A549 (cell line): ENCODE results near the gene PTPN22. TPM values are rescaled to one million over a fixed set of nuclear protein-coding genes. Genes with fewer than 3 reads are reported as not detected.

Experiments
- ATAC-seq, 2 experiments: fragments of 200-7000 bp in 1 of 2; fragments of >200 bp in 1 of 2; cut with Nextera tagmentation in 1 of 2; cut with Tn5 transposase in 1 of 2; 3 replicates each; pipeline versions ENCODE4 v1.8.0 to v1.9.1; 2018 to 2020; ENCODE audit warnings: mild to moderate bottlenecking in 1 of 2, moderate library complexity in 1 of 2
- CTCF ChIA-PET: fragments of 300-600 bp; sonication (Branson Sonifier 250); formaldehyde crosslinking; extraction: SDS; loops from one replicate; lab custom pipeline; 2021; ENCODE audit warnings: antibody characterized with exemption, inconsistent platforms; lab: Yijun Ruan, JAX
- POLR2A ChIA-PET: fragments of 350-600 bp; formaldehyde crosslinking; extraction: SDS; loops from one replicate; lab custom pipeline; 2021; ENCODE audit warnings: antibody characterized with exemption, inconsistent platforms; lab: Yijun Ruan, JAX
- DNase-seq, 2 experiments: peaks; one replicate each; pipeline versions ENCODE4 v3.0.0 to v3.0.0-alpha.2; 2011 to 2016; ENCODE audit warnings: low read depth in 1 of 2, low spot score in 1 of 2
- FAIRE-seq: peaks from 2 replicates; lab custom pipeline; 2011; peaks lifted over from hg19 to GRCh38; lab: Jason Lieb, UNC
- H3K27ac ChIP-seq, 2 experiments: fragments of >200 bp; sonication (Bioruptor Twin); formaldehyde crosslinking; 3 replicates each; pipeline ENCODE4 v1.5.1; 2016 to 2017
- H3K4me1 ChIP-seq: fragments of >200 bp; sonication (Bioruptor Twin); formaldehyde crosslinking; 3 replicates; pipeline ENCODE4 v1.6.1; 2016
- H3K4me2 ChIP-seq: fragments of >200 bp; sonication (Bioruptor Twin); formaldehyde crosslinking; 3 replicates; pipeline ENCODE4 v1.6.1; 2016
- H3K4me3 ChIP-seq: fragments of >200 bp; sonication (Bioruptor Twin); formaldehyde crosslinking; 3 replicates; pipeline ENCODE4 v1.5.1; 2016
- H3K9me3 ChIP-seq: fragments of >200 bp; sonication (Bioruptor Twin); formaldehyde crosslinking; 3 replicates; pipeline ENCODE4 v1.6.1; 2016
- BHLHE40 ChIP-seq: IDR thresholded peaks from 2 replicates; pipeline ENCODE4 v1.6.1; 2012; ENCODE audit warnings: low read depth, low read length, inconsistent platforms
- CEBPB ChIP-seq, 2 experiments: fragments of >200 bp in 1 of 2; sonication (Bioruptor Twin) in 1 of 2; formaldehyde crosslinking in 1 of 2; IDR thresholded peaks; 2 replicates each; pipeline ENCODE4 v1.6.1; 2012 to 2016
- CHD2 ChIP-seq: fragments of 150-350 bp; IDR thresholded peaks from 2 replicates; pipeline ENCODE4 v1.6.1; 2014; ENCODE audit warnings: low read length; ENCODE audit not compliant: partially characterized antibody
- CHD4 ChIP-seq: fragments of 200-600 bp; sonication (generic); IDR thresholded peaks from 2 replicates; pipeline ENCODE4 v1.6.1; 2016; ENCODE audit warnings: antibody characterized with exemption, mild to moderate bottlenecking, borderline replicate concordance
- ESRRA ChIP-seq: fragments of 150-350 bp; IDR thresholded peaks from 2 replicates; pipeline ENCODE4 v1.6.1; 2014; ENCODE audit warnings: mild to moderate bottlenecking, low read length, borderline replicate concordance
- FOSL2 ChIP-seq, 2 experiments: fragments of 450-650 bp in 1 of 2; fragments of >200 bp in 1 of 2; sonication (Bioruptor Twin) in 1 of 2; formaldehyde crosslinking; IDR thresholded peaks; 2 replicates each; pipeline versions ENCODE4 v1.5.0 to v1.6.1; 2016 to 2020; ENCODE audit warnings: mild to moderate bottlenecking in 1 of 2, moderate library complexity in 1 of 2
- HEYL ChIP-seq: fragments of 250-450 bp; sonication (Bioruptor Pico); IDR thresholded peaks from 2 replicates; pipeline ENCODE4 v1.8.0; 2021; ENCODE audit warnings: mild to moderate bottlenecking, moderate library complexity
- HOXB13 ChIP-seq: fragments of 250-450 bp; sonication (Bioruptor Pico); IDR thresholded peaks from 2 replicates; pipeline ENCODE4 v1.5.0; 2020; ENCODE audit warnings: low read depth, mild to moderate bottlenecking, moderate library complexity
- HOXB5 ChIP-seq: fragments of 250-450 bp; sonication (Bioruptor Pico); IDR thresholded peaks from 2 replicates; pipeline ENCODE4 v1.5.0; 2020; ENCODE audit warnings: mild to moderate bottlenecking, moderate library complexity
- JUN ChIP-seq, 2 experiments: fragments of >200 bp; sonication (Bioruptor Twin); formaldehyde crosslinking; IDR thresholded peaks; 2 replicates in 1 of 2; 3 replicates in 1 of 2; pipeline ENCODE4 v1.6.1; 2016 to 2017
- JUNB ChIP-seq: fragments of >200 bp; sonication (Bioruptor Twin); formaldehyde crosslinking; IDR thresholded peaks from 2 replicates; pipeline ENCODE4 v1.6.1; 2016
- KDM1A ChIP-seq: fragments of 200-600 bp; sonication (generic); IDR thresholded peaks from 2 replicates; pipeline ENCODE4 v1.6.1; 2016; ENCODE audit warnings: low read depth, mild to moderate bottlenecking
- NPAS2 ChIP-seq: fragments of 250-450 bp; sonication (Bioruptor Pico); IDR thresholded peaks from 2 replicates; pipeline ENCODE4 v1.8.0; 2022; ENCODE audit warnings: mild to moderate bottlenecking, moderate library complexity, borderline replicate concordance
- PHF8 ChIP-seq: fragments of 200-600 bp; sonication (generic); IDR thresholded peaks from 2 replicates; pipeline ENCODE4 v1.6.1; 2016; ENCODE audit warnings: low read depth, mild to moderate bottlenecking, antibody characterized with exemption, moderate library complexity, borderline replicate concordance
- SREBF2 ChIP-seq: fragments of 450-650 bp; IDR thresholded peaks from 2 replicates; pipeline ENCODE4 v1.6.1; 2014; ENCODE audit warnings: mild to moderate bottlenecking, moderate library complexity
- TP53 ChIP-seq: fragments of 250-450 bp; sonication (Bioruptor Pico); IDR thresholded peaks from 2 replicates; pipeline ENCODE4 v1.5.0; 2021; ENCODE audit warnings: mild to moderate bottlenecking, moderate library complexity
- WGBS: methylation state at CpG from one replicate; pipeline ENCODE4 v1.1.6; 2017; ENCODE audit errors: missing lambda C conversion rate; 5-methylcytosine and 5-hydroxymethylcytosine counted together
- polyA plus RNA-seq, 4 experiments: library from polyadenylated mRNA; depleted of rRNA in 3 of 4; stranded (reverse); fragments of >200 nt; fragmentation: RNase III in 1 of 4; extraction: RNeasy Plus Mini Kit Qiagen cat#74134 plus additional on column Dnase treatment in 1 of 4; gene quantifications; 2 replicates in 3 of 4; 3 replicates in 1 of 4; pipeline ENCODE4 v1.2.3, GENCODE V29; 2011 to 2017
- TF ChIP-seq, protein P1 (sequence below): IDR thresholded peaks from 2 replicates; pipeline ENCODE4 v1.6.1; 2012
- TF ChIP-seq, protein P2 (sequence below): fragments of 250-450 bp; sonication (Bioruptor Pico); IDR thresholded peaks from 2 replicates; pipeline ENCODE4 v1.5.0; 2021; ENCODE audit warnings: mild to moderate bottlenecking, moderate library complexity, borderline replicate concordance
- TF ChIP-seq, protein P3 (sequence below): fragments of >200 bp; sonication (Bioruptor Twin); formaldehyde crosslinking; IDR thresholded peaks from 3 replicates; pipeline ENCODE4 v1.5.1; 2016

The PTPN22 gene
- polyA plus RNA-seq, 2 of the 4 experiments (the other 2 are of a cell fraction) = not detected

DNA sequence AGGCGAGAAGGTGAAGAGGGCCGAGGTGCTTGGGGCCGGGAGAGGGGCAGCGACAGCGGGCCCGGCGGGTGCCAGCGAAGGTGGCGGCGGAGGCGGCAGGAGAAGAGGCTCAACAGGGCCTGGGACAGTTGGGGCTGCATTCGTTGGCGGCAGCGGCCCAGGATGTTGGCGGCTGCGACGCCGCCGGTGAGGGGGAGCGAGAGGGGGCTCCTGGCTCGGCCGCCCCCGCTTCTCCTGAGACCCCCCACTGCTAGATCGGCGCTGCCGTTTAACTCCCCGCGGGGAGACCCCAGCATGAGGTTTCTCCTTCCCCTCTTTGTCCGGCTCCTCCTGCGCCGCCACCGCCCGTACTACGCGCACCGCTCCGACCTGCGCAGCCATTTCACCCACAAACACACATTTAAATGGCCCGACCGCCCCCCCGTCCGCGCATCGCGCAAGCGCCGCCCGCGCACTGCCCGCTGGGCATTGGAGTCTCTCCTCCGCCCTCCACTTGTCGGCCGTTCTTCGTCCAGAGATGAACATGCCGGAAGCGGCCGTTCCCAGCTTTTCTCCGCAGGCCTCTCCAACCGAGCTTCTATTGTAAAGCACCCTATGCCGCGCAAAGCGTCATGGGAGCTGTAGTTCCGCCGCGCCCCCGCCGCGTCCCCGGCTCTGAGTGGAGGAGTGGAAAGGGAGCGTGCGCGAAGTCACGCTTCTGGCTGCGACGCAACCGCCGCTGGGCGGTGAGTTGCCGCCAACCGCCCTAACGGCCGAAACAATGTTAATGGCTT is 59.4 kb downstream of the PTPN22 start, which contains the start of gene RSBN1 (continued):
- TF ChIP-seq ESRRA (no peak), NPAS2 (CRISPR knock-in tag) (no peak), JUNB (no peak), CHD4 (no peak), HEYL (CRISPR knock-in tag) (no peak), BHLHE40 (peak; percentile 71)
- TF ChIP-seq, protein P1, sequence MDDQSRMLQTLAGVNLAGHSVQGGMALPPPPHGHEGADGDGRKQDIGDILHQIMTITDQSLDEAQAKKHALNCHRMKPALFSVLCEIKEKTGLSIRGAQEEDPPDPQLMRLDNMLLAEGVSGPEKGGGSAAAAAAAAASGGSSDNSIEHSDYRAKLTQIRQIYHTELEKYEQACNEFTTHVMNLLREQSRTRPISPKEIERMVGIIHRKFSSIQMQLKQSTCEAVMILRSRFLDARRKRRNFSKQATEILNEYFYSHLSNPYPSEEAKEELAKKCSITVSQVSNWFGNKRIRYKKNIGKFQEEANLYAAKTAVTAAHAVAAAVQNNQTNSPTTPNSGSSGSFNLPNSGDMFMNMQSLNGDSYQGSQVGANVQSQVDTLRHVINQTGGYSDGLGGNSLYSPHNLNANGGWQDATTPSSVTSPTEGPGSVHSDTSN = 0 out of 2 replicates have a peak, but pooled peaks have one; percentile 10
- TF ChIP-seq, protein P2, sequence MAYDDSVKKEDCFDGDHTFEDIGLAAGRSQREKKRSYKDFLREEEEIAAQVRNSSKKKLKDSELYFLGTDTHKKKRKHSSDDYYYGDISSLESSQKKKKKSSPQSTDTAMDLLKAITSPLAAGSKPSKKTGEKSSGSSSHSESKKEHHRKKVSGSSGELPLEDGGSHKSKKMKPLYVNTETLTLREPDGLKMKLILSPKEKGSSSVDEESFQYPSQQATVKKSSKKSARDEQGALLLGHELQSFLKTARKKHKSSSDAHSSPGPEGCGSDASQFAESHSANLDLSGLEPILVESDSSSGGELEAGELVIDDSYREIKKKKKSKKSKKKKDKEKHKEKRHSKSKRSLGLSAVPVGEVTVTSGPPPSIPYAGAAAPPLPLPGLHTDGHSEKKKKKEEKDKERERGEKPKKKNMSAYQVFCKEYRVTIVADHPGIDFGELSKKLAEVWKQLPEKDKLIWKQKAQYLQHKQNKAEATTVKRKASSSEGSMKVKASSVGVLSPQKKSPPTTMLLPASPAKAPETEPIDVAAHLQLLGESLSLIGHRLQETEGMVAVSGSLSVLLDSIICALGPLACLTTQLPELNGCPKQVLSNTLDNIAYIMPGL = no peak

DNA sequence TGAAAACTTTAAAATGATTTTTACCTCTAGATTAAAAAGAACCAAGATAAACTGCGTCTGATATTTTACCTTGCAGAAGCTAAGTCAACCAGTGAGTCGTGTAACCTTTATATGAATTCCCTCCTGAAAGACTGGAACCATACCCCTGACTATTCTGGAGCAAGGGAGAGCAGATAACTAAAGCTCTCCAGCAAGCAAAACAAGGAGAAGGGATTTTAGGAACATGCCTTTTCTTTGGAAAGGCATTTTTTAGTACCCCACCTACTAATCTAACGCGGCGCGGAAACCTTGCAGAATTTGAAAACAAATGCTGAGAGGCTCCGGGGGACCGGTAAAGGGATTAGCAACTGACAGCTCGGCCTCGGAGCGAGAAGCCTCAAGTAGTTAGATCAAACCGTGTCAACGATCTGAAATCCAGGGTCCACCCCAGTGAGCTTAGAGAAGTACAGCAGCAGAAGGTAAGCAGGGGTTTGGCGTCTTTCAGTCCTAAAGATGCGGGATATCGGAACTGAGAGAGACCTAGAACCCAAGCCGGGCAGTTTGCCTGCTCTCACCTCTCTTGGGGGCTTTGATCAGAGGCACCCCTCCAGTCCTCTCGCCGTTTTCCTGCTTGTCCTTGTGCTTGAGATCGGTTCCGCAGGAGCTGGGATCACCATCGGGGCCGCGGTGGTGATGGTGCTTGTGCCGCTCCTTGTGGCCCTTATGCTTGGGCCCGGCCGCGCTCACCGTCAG is 60.2 kb downstream of the PTPN22 start:
- no peak for FAIRE-seq
- Histone ChIP-seq H3K4me1 (peaks cover 20% of the 10 kb centered on the region; the same call in 2 of the 3 replicates), H3K4me3 (peak overlapping the region; percentile 90), H3K4me2 (peak overlapping the region; percentile 78), H3K9me3 (no peaks in the 10 kb centered on the region), H3K27ac (peak overlapping the region; percentile 79 to 97)
- TF ChIP-seq CHD2 = no peak
- TF ChIP-seq HOXB5 (CRISPR knock-in tag) = no peak
- TF ChIP-seq PHF8 = no peak
- TF ChIP-seq, protein P3, sequence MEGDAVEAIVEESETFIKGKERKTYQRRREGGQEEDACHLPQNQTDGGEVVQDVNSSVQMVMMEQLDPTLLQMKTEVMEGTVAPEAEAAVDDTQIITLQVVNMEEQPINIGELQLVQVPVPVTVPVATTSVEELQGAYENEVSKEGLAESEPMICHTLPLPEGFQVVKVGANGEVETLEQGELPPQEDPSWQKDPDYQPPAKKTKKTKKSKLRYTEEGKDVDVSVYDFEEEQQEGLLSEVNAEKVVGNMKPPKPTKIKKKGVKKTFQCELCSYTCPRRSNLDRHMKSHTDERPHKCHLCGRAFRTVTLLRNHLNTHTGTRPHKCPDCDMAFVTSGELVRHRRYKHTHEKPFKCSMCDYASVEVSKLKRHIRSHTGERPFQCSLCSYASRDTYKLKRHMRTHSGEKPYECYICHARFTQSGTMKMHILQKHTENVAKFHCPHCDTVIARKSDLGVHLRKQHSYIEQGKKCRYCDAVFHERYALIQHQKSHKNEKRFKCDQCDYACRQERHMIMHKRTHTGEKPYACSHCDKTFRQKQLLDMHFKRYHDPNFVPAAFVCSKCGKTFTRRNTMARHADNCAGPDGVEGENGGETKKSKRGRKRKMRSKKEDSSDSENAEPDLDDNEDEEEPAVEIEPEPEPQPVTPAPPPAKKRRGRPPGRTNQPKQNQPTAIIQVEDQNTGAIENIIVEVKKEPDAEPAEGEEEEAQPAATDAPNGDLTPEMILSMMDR = no peak
- no peak for TF ChIP-seq SREBF2
- no peak for TF ChIP-seq ESRRA
- TF ChIP-seq CEBPB (IDR thresholded peaks at IDR 0.05) = no peak
- no peak for TF ChIP-seq TP53 (CRISPR knock-in tag)
- no peak for TF ChIP-seq FOSL2 (IDR thresholded peaks at IDR 0.05)
- no peak for TF ChIP-seq FOSL2 (CRISPR knock-in tag; IDR thresholded peaks at IDR 0.05)
- TF ChIP-seq HOXB13 (CRISPR knock-in tag) = no peak
- no peak for TF ChIP-seq JUN (IDR thresholded peaks at IDR 0.05)
- TF ChIP-seq KDM1A = no peak
- peak; percentile 8 to 18 for DNase-seq
- ChIA-PET CTCF (interaction anchor here (1.2 to 1.3 kb wide), 2 partner anchors 53 to 133 kb away, joined by 3 to 4 read pairs; no protein-coding TSS in a partner anchor), POLR2A (interaction anchor here (1.1 kb wide), 1 partner anchor 52 kb away, joined by 8 read pairs; the partner anchor contains the start of gene PHTF1)
- peak; percentile 70 to 80; a peak in 5 of 6 replicates for ATAC-seq
- WGBS = 3% methylated on average over 18 of the region's 29 CpGs
